RKO (cell line): Measurements from ENCODE around the gene TENT4B.

Experiments used
- DNase-seq: peaks from one replicate; pipeline ENCODE4 v3.0.0-alpha.2; 2016; ENCODE audit warnings: low spot score

TENT4B gene

DNA sequence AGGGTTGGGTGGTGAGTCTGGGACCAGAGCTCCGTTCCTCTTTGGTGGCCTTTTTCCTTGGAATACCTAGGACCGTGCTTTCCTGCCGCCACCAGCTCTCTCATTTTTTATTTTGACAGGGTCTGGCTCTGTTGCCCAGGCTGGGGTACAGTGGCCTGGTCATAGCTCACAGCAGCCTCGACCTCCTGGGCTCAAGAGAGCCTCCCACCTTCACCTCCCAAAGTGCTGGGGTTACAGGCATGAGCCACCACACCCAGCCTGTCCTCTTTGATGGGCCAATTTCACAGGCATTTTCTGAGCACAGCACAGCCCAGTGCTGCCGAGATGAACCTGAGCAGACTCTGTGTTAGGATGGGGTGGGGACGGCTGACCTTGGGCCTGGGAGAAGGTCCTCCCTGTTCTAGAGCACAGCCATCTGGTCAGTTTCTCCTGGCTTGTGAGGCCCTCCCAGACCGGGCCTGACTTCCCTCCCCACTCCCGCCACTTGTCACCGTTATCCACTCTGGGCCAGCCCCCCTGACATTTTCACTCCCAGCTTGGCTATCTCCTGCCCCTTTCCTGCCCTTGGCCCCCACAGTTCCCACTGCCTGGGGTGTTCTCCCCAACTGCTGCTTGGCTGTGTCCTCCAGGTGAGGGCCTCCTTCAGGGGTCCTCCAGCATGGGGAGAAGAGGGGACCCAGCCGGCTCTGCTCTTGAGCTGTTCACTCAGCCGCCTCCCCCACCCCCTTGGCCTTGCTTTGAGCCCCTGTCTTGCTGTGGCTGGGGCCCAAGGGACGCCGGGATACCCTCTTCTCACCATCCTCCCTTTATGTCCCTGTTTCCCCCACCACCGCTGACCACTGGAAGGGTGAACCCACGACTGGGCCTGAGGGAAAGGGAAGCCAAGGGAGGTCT lies 118.3 kb downstream of the TENT4B start:
- DNase-seq: no peak

DNA sequence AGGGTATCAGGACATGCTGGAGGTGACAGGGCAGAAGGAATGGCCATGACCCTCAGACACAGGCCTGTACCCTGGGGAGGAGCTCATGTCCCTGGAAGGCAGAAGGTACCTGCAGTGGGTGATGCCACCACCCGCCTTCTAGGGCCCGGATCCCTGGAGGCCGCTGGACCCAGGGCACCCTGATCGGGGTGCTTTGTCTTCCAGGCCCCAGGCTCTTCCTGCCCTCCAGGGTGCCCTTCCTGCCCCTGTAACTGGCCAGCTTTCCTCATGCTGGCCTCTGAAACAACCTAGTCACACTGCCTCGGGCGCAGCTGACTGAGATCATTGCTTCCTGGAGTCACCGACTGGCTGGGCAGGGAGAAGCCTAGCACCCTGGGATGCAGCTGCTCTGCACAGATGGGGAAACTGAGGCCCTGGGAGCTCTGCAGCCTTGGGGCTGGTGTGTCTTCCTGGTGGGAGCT lies 119.0 kb downstream of the TENT4B start:
- DNase-seq: no peak

DNA sequence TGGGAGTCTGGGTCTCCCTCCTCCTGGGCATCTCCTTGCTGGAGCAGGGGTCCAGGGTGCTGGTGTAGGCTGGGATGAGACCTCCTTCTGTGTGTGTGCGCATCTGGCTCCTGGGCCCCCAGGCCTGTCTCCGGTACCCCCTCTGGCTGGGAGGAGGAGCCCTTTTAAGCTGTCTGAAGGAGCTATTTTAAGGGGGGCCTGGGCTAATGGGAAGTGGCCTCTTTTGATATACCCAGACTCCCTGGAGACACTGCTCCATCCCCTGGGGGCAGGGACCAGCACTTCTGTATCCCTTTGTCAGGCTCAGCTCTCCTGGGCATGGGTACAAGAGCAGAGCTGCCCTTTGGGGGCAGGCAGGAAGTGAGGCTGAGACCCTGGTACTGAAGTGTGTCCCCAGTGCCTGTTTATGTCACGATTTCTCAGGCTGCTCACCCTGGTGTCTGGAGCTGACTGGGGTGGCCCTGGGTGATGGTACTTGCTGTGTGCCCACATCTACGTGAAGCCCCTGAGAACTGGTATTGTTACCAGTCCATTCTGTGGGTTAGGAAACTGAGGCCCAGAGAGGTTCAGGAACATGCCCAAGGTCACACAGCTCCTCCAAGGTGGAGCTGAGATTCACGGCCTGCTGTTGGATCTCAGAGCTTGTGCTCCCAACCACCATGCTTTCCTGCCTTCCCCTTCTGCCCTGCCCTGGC lies 119.7 kb downstream of the TENT4B start:
- no peak for DNase-seq

DNA sequence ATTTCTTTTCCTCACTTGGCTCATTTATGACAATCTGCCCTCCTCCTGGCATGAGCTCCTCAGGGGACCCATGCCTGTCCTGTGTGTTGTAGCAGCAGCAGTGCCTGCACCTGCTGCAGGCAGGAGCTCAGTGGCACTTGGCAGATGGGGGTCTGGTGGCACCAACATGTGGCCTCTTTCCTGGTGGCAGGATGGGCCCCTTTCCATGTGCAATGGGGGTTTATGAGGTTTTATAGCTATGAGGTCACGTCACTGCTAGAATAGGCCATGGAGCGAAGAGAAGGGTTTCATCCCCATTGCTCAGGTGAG lies 120.2 kb downstream of the TENT4B start:
- DNase-seq: no peak

DNA sequence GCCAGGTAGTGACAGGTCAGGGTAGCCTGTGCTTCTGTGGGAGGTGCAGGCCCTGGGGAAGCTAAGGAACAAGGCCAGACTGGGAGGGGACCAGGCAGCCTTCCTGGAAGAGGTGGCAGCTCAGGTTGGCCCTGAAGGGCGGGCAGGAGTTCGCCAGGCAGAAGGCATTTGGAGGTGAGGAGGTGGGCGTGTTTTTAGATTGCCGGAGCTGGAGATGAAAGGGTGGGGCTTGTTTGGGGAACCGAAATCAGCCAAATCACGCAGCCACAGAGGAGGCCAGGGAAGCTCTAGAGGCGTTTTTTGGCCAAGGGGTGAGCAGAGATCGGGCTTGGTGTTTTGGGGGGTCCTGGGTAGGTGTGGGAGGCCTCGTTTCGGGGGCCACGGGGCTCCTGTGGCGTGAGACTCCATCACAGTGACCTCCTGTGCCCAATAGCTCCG lies 120.8 kb downstream of the TENT4B start:
- DNase-seq: no peak

DNA sequence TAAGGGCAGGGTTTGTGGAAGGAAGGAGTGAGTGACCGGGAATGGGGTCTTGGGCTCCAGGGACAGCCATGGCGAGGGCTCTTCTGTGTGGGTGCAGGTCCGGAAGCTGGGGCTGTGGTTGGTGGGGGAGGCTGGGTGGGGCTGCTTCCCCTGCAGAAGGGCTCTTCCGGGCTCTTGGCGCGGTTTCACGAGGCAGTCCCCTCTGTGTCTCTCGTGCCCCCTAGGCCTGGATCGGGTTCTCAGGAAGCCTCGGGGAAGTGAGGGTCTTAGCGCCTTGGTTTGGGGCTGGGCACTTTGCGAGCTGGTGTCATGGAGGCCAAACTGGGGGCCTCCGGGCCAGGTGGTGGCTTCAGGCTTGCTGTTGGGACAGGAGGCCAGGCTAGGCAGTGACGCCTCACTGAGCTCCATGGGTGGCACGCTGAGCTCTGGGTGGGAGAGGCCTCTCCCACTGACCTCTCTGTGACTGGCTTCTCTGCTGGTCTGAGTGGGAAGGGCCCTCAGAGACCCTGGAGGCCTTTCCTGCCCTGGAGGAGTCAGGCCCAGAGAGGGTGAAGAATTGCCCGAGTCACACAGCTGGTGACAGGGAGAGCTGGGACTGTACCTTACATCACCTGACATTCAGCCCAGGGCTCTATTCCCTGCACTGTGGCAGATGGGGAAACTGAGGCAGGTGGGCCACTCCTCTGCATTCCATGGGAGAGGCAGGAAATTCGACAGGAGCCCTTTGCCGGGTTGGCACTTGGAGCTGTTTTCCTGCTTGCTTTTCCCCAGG lies 121.4 kb downstream of the TENT4B start:
- DNase-seq: no peak

DNA sequence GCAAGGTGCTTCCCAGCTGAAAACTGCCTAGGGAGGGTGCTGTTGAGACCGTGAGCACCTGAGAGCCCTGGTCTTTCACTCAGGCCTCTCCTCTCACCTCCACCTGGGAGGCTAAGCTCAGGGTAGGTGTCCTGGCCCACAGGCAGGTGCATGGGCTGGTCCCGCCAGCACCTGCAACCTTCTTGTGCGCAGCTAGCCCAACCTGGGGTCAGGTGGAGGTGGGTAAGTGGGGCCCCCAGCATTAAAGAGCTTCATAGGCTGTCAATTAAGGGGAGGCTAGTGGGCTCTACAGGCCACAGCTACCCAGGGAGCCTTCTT lies 122.0 kb downstream of the TENT4B start:
- DNase-seq: no peak

DNA sequence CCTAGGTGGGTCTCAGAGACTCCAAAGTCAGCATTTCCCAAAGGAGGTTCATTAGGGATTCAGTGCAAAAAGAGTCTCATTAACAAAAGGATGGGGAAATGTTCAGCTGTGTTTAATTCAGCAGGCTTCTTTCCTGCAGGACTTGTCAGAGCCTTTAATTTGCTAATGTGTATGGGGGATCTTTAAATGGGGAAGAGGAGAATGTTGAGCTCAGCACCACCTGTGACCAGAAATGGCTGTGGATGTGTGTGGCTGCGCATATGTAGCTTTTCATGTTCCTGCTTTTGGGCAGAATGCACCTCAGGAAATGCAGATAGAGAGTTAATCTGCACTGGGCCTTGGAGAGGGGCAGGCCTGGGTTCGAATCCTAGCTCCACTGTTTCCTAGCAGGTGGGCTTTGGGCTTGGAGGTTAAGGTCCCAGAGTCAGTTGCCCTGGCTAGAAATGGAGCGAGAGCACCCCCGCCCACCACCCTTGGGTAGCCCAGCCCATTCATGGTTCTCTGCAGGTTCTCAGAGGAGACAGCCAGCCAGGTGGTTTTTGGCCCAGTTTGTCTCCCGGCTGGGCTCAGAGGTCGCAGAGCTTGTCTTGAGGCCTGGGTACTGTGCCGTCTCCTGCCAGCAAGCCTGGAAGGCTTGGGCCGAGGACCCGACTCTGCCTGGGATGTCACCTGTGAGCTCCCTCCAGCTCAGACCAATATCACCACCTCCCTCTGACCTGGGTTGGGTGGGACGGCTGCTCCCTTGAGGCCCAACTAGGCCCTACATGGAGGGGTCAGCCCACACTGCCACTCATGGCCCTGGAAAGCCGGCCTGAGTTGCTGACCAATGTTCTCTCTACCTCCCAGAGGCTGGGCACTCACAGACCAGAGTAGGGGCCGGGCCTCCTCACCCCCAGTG lies 122.6 kb downstream of the TENT4B start:
- no peak for DNase-seq

DNA sequence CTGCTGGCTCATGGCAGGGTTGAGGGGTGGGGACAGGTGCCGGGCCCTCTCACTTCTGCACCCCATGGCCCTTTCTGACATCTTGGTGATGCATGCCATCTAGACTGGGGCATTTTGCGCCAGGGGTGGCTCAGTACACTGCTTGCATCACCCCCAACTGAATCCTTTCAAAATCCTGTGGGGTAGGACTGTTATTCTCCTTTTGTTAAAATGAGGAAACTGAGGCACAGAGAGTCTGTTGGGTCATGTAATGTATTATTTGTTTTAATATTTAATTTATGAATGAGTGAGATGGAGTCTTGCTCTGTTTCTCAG lies 123.2 kb downstream of the TENT4B start:
- DNase-seq: no peak

DNA sequence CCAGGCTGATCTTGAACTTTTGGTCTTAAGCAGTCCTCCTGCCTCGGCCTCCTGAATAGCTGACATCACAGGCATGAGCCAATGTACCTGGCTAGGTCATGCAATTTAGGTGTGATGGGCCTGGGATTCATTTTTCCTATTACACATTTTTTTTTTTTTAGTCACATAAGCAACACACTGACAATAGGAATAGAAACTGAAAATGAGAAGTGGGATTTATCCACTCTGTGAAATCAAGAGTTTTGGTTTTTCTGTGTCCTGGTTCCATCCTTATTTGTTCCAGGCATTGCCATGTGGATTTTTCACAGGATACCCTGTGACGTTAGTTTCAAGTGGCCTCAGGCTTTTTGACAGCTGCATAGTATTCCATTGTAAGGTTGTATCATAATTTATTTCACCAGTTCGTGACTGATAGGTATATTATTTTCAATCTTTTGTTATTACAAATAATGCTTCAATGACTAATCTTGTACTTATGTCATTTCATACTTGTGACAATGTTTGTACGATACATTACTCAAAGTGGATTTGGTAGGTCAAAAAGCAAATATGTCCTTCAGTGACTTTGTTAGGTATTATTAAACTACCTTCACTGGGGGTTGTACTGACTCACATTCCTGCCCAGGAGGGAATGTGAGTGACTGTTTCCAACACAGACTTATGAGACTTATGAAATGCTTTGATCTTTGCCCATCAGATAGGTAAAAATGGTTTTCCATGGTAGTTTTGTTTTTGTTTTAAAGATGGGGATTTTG lies 123.9 kb downstream of the TENT4B start:
- no peak for DNase-seq

DNA sequence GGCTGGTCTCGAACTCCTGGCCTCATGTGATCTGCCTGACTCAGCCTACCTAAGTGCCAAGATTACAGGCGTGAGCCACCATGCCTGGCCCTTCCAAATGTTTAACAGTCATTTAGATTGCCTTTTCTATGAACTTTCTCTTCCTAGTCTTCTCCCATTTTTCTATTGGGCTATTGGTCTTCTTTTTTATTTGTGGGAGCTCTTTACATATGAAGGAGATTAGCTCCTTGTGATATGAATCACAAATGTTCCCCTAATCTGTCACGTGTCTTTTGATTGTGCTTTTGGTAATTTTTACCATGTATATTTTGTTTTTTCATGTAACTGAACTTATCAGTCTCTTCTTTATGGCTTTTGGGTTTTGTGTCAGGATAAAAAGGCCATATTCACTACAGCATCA lies 125.1 kb downstream of the TENT4B start:
- DNase-seq: no peak

DNA sequence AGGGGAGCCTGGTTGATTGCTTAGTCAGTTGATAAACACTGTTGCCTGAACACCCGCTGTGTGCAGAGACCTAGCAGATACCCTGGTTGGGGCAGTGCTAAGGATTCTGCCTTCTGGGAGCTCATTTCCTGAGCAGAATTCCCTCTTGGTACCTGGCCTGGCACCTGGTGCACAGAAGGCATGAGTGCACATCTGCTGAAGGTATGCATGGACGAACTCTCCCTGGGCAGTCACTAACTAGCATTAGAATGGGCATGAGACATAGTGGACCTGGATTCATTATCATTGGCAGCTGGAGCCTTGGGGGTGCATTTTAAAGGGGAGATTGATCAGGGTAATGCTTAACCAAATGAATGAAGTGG lies 126.4 kb downstream of the TENT4B start:
- no peak for DNase-seq

DNA sequence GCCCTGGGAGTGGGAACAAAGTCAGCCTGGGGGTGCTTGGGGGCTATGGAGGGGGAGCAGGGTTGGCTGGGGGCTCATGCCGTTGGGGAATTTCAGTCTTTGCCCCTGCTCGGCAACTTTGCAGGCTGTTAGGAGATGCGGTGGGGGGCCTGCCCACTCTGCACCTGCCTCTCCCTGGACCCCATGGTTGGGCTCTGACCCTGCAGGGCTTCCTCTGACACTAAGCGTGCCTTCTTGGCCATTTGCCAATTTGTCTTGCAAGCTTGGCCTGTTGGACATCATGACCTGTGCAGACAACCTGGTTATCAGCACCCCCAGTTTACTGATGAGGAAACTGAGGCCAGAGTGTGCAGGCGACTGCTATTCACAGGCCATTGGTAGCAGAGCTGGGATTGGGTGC lies 127.8 kb downstream of the TENT4B start:
- no peak for DNase-seq
